Nephron progenitor cell (in vitro differentiated cells): ENCODE data around the gene OR52I1.
A peak's percentile ranks its signal among the peaks of the same experiment; 100 is the strongest.

Source experiments
- DNase-seq: peaks from one replicate; pipeline ENCODE4 v3.0.0; 2021
- H3K27ac Mint-ChIP-seq: 2 replicates; pipeline ENCODE4 v1.8.0; 2021; ENCODE audit warnings: mild to moderate bottlenecking, moderate library complexity, mixed read lengths
- H3K27me3 Mint-ChIP-seq: 2 replicates; pipeline ENCODE4 v1.8.0; 2021; ENCODE audit warnings: mild to moderate bottlenecking, low read depth, mixed read lengths; ENCODE audit not compliant: poor library complexity
- H3K36me3 Mint-ChIP-seq: 2 replicates; pipeline ENCODE4 v1.8.0; 2021; ENCODE audit warnings: low read depth, mixed read lengths
- H3K4me1 Mint-ChIP-seq: 2 replicates; pipeline ENCODE4 v1.8.0; 2021; ENCODE audit warnings: mixed read lengths
- H3K4me3 Mint-ChIP-seq: 2 replicates; pipeline ENCODE4 v1.8.0; 2021; ENCODE audit warnings: mild to moderate bottlenecking, moderate library complexity, mixed read lengths
- H3K9me3 Mint-ChIP-seq: 2 replicates; pipeline ENCODE4 v1.8.0; 2021; ENCODE audit warnings: mild to moderate bottlenecking, moderate library complexity, mixed read lengths
- TF ChIP-seq, protein P1 (sequence below): fragments of 200-600 bp; sonication (generic); IDR thresholded peaks from 2 replicates; pipeline ENCODE4 v1.5.0; 2021; ENCODE audit warnings: antibody characterized with exemption

OR52I1 gene

DNA sequence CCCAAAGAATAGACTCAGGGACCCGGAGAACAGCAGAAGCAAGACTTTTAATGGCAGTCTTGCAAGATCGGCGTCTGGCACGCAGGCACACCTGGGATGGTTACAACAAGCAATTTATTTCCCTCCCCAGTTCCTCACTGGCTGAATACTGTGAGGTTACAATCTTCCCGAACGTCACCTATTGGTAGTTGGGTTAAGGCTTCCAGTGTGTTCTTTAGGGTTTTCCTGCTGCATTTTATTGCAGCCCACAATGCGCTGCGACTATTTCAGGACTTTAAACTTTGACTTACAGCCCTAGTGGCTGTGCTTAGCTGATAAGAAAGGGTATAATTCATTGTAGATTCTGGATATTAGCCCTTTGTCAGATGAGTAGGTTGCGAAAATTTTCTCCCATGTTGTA is 25.7 kb downstream of the OR52I1 start:
- no peak overlapping the region for H3K27ac Mint-ChIP-seq
- H3K36me3 Mint-ChIP-seq = no peaks in the 10 kb centered on the region
- peaks cover 3% of the 10 kb centered on the region for H3K9me3 Mint-ChIP-seq
- H3K4me1 Mint-ChIP-seq = no peaks in the 10 kb centered on the region
- H3K4me3 Mint-ChIP-seq = no peak overlapping the region
- peaks cover 21% of the 10 kb centered on the region for H3K27me3 Mint-ChIP-seq
- TF ChIP-seq, protein P1, sequence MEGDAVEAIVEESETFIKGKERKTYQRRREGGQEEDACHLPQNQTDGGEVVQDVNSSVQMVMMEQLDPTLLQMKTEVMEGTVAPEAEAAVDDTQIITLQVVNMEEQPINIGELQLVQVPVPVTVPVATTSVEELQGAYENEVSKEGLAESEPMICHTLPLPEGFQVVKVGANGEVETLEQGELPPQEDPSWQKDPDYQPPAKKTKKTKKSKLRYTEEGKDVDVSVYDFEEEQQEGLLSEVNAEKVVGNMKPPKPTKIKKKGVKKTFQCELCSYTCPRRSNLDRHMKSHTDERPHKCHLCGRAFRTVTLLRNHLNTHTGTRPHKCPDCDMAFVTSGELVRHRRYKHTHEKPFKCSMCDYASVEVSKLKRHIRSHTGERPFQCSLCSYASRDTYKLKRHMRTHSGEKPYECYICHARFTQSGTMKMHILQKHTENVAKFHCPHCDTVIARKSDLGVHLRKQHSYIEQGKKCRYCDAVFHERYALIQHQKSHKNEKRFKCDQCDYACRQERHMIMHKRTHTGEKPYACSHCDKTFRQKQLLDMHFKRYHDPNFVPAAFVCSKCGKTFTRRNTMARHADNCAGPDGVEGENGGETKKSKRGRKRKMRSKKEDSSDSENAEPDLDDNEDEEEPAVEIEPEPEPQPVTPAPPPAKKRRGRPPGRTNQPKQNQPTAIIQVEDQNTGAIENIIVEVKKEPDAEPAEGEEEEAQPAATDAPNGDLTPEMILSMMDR = no peak
- no peak for DNase-seq

DNA sequence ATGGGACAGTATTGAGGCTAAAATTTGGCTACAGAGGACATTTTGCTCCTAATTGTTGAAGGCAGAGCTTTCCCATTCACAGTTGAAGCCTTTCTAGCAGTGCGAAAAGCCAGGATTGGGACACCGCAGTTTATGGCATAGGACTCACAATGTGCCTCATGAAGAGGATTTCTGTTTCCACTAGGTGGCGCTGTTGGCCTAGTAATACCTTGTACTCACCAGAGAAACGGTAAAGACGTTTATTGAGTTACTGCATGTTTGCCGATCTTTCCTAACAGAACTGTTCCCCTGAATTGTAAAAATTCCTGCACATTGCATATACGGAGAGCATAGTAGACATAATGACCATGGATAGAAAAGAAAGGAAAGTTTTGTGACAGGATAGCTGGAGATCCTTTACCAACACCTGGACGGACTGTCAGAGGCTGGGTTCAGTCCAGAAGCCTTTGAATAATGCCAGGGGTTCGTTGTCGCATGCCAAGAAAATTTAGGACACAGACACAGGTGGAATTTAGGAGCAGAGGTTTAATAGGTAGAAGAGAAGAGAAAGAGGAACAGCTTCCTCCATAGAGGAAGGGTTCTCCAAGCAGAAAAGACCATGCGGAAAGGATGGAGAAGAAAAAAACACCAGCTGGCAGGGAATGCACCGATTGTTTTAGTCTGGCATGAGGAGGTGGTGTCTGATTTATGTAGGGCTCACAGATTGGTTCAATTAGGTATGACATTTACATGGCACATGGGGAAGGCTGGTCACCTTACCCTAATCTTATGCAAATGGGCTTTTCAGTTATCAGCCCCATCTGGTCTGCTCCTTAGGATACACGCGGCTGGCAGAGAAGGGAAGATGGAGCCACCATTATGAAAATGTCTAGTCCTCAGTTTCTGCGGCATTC is 32.6 kb downstream of the OR52I1 start:
- DNase-seq = peak; percentile 88
- TF ChIP-seq, protein P1 = peak; percentile 74
- H3K4me1 Mint-ChIP-seq = peaks cover 5% of the 10 kb centered on the region
- peaks cover 8% of the 10 kb centered on the region for H3K27me3 Mint-ChIP-seq
- no peak overlapping the region for H3K27ac Mint-ChIP-seq
- H3K9me3 Mint-ChIP-seq = peaks cover 15% of the 10 kb centered on the region
- no peaks in the 10 kb centered on the region for H3K36me3 Mint-ChIP-seq
- H3K4me3 Mint-ChIP-seq = peak overlapping the region; percentile 19

DNA sequence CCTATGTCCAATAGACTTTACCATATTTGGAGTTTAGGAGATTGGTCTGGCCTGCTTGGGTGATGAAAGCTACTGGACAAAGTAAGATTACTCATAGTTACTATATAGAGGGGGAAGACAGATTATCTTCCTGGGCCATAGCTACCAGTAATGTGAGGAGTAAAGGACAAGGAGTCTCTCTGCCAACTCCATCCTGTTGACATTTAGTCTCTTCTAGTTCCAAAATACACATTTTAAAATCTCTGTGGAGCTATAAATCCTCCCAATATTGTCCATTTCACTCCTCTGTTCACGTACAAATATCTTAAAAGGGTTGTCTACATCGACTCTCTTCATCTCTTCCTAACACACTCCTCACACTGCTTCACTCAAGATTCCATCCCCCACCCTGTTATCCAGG is 42.3 kb downstream of the OR52I1 start:
- TF ChIP-seq, protein P1 = no peak
- no peaks in the 10 kb centered on the region for H3K36me3 Mint-ChIP-seq
- no peak for DNase-seq
- H3K27me3 Mint-ChIP-seq = peaks cover 4% of the 10 kb centered on the region
- no peak overlapping the region for H3K27ac Mint-ChIP-seq
- peaks cover 11% of the 10 kb centered on the region for H3K9me3 Mint-ChIP-seq
- no peaks in the 10 kb centered on the region for H3K4me1 Mint-ChIP-seq
- H3K4me3 Mint-ChIP-seq = no peak overlapping the region

DNA sequence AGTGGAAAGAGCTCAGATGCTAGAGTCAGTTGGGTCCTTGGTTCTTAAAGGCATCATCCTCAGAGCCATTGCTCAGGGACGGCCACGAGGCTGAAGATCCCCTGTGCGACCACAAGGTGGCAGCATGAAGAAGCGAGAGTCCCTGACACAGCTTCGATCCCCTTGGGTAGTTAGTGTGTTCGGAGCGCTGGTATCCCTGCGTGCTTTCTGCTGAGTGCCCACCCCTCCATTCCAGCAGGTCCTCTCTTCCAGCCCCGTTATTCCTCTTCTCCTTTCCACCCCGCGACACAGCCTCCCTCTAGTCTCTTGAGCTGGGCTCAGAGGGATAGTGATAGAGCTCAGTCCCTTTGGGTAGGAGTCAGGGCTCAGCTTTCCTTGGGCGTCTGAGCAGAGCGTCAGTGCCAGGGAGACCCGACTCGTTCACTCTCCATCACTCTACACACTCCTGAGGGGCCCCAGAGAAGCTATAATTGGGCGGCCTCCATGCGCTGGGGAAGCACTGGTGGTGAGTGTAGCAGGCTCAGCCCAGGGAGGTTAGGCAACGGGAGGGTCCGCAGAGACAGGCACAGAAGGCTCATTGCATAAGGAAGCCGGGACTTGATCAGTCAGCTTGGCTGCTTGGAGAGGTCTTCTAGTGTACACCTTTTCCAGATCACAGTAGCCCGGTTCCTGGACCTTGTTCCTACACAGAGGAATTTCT is 43.3 kb downstream of the OR52I1 start, which contains the start of gene OR51D1:
Gene OR51D1, plus strand, starts transcription at position 516 of the 700 bp plus-strand sequence. CDS start 2,314 bp downstream, outside the sequence.
- Mint-ChIP-seq H3K4me3 (no peak within 1 kb of the TSS), H3K4me1 (peaks cover 6% of the 10 kb centered on the region), H3K27ac (no peak within 1 kb of the TSS), H3K9me3 (peaks cover 1% of the 10 kb centered on the region), H3K36me3 (no peaks in the 10 kb centered on the region), H3K27me3 (peaks cover 4% of the 10 kb centered on the region)
- DNase-seq = peak; percentile 86
- TF ChIP-seq, protein P1 = peak; percentile 88

DNA sequence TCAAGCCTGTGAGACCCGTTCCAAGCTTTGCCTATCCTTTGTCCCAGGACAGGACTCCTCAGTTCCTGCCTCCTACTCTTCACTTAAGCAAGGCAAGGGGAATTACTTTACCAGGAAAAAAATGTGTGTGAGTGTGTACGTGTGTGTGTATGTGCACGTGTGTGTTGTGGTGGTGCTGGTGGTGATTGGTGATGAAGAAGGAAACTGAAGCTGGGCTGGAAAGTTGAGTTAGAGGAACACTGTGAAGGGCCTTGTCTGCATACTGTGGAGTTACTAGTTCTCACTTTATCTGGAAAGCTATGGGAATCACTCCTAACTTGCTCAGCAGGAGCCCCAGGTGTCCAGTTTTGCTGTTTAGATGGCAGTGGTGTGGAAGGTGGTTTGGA is 43.8 kb downstream of the OR52I1 start:
- H3K4me1 Mint-ChIP-seq = peaks cover 12% of the 10 kb centered on the region
- no peaks in the 10 kb centered on the region for H3K36me3 Mint-ChIP-seq

More for the DNA sequence above, 43.8 kb downstream of the OR52I1 start:
- Mint-ChIP-seq H3K9me3 (no peaks in the 10 kb centered on the region), H3K27me3 (peaks cover 4% of the 10 kb centered on the region), H3K4me3 (no peak overlapping the region), H3K27ac (no peak overlapping the region)
- TF ChIP-seq, protein P1 = no peak
- no peak for DNase-seq
